Adrenal gland (tissue), 5 donors: Measurements from ENCODE around the gene ACOX2.

Experiments
- CTCF ChIP-seq, 6 experiments: fragments of 450-650 bp in 4 of 6; fragments of 200-600 bp in 2 of 6; sonication (generic) in 1 of 6; IDR thresholded peaks; 1 replicate in 5 of 6; 2 replicates in 1 of 6; pipeline versions ENCODE4 v1.5.1 to v1.8.0; 2016 to 2021; ENCODE audit warnings: antibody characterized with exemption in 6 of 6, mild to moderate bottlenecking in 2 of 6, moderate library complexity in 1 of 6
- POLR2A ChIP-seq, 2 donors: fragments of 450-650 bp; IDR thresholded peaks; one replicate each; pipeline ENCODE4 v1.6.1; 2017; ENCODE audit warnings: antibody characterized with exemption in 2 of 2, mild to moderate bottlenecking in 2 of 2, moderate library complexity in 1 of 2
- donor health status: DM: no; HTN: no; CAD: no.

DNA sequence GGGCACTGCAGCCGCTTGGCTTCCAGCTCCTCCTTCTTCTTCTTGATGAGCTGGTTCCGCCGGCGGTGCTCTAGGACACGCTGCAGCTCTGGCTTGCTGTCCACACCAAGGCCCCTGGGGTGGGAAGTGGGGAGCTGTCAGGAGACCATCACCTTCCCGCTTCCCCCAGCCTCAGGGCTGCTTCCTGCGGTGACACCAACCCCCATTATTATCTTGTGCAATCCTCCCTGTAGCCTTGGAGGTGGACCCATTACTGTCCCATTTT is 30.2 kb upstream of the ACOX2 start:
- TF ChIP-seq CTCF (IDR thresholded peaks at IDR 0.05), result no peak
- TF ChIP-seq POLR2A (IDR thresholded peaks at IDR 0.05), result no peak
